CD4-positive, alpha-beta memory T cell (primary cell): ENCODE results near the gene MACROD2. TPM values are rescaled to one million over a fixed set of nuclear protein-coding genes. Genes with fewer than 3 reads are reported as not detected.

Source experiments
- CTCF ChIA-PET: fragments of 350-600 bp; sonication (Branson Sonifier 250); formaldehyde crosslinking; loops from one replicate; lab custom pipeline; 2021; ENCODE audit warnings: inconsistent platforms; ENCODE audit not compliant: partially characterized antibody; lab: Charles Lee
- POLR2A ChIA-PET: fragments of 350-600 bp; sonication (Branson Sonifier 250); formaldehyde crosslinking; loops from one replicate; lab custom pipeline; 2021; ENCODE audit not compliant: partially characterized antibody; lab: Charles Lee
- DNase-seq, 5 donors: peaks; one replicate each; pipeline versions ENCODE4 v3.0.0 to v3.0.0-alpha.2; 2020 to 2022; ENCODE audit warnings: mixed read lengths in 1 of 5
- H3K27ac ChIP-seq: one replicate; pipeline ENCODE4 v1.7.0; 2013; ENCODE audit warnings: low read depth, low read length
- H3K27me3 ChIP-seq: 2 replicates; pipeline ENCODE4 v1.7.0; 2013; ENCODE audit warnings: mild to moderate bottlenecking, low read length, moderate library complexity; ENCODE audit not compliant: insufficient read depth
- H3K36me3 ChIP-seq: 2 replicates; pipeline ENCODE4 v1.7.0; 2013; ENCODE audit warnings: mild to moderate bottlenecking, low read length, moderate library complexity; ENCODE audit not compliant: insufficient read depth
- H3K4me1 ChIP-seq: 2 replicates; pipeline ENCODE4 v1.7.0; 2013; ENCODE audit warnings: mild to moderate bottlenecking, low read length, moderate library complexity; ENCODE audit not compliant: insufficient read depth
- H3K4me3 ChIP-seq, 2 donors: one replicate each; pipeline ENCODE4 v1.7.0; 2013; ENCODE audit warnings: low read length in 2 of 2, mild to moderate bottlenecking in 1 of 2
- H3K9me3 ChIP-seq, 2 donors: one replicate each; pipeline ENCODE4 v1.7.0; 2013; ENCODE audit warnings: low read length in 2 of 2, control low read depth in 1 of 2; ENCODE audit not compliant: control insufficient read depth in 1 of 2
- H3K27ac Mint-ChIP-seq, 7 donors: one replicate each; pipeline ENCODE4 v1.8.0; 2020 to 2021; ENCODE audit warnings: mixed read lengths in 7 of 7, mild to moderate bottlenecking in 6 of 7, inconsistent platforms in 3 of 7, moderate library complexity in 3 of 7
- H3K27me3 Mint-ChIP-seq, 2 donors: one replicate each; pipeline ENCODE4 v1.8.0; 2020 to 2021; ENCODE audit warnings: mixed read lengths in 2 of 2
- H3K36me3 Mint-ChIP-seq, 2 donors: one replicate each; pipeline ENCODE4 v1.8.0; 2020 to 2021; ENCODE audit warnings: mixed read lengths in 2 of 2, inconsistent platforms in 1 of 2, mild to moderate bottlenecking in 1 of 2
- H3K4me1 Mint-ChIP-seq, 4 donors: one replicate each; pipeline ENCODE4 v1.8.0; 2020 to 2021; ENCODE audit warnings: mixed read lengths in 4 of 4, mild to moderate bottlenecking in 1 of 4
- H3K4me3 Mint-ChIP-seq, 8 donors: one replicate each; pipeline ENCODE4 v1.8.0; 2020 to 2021; ENCODE audit warnings: mixed read lengths in 8 of 8, mild to moderate bottlenecking in 7 of 8, moderate library complexity in 6 of 8, inconsistent platforms in 3 of 8
- H3K9me3 Mint-ChIP-seq, 8 donors: one replicate each; pipeline ENCODE4 v1.8.0; 2020 to 2021; ENCODE audit warnings: mixed read lengths in 8 of 8, mild to moderate bottlenecking in 5 of 8, inconsistent platforms in 3 of 8, moderate library complexity in 1 of 8
- intact Hi-C: fragments of 100-400 bp; cut with micrococcal nuclease; formaldehyde crosslinking; loops from one replicate; pipeline ENCODE4 v1.15.1; 2023
- polyA plus RNA-seq, 2 donors: library from polyadenylated mRNA; unstranded; fragments of 300-500 nt; fragmentation: Illumina TruSeq; gene quantifications; one replicate each; pipeline ENCODE4 v1.2.3, GENCODE V29; 2021
- total RNA-seq, 2 experiments: library from RNA; stranded (reverse); gene quantifications; one replicate each; pipeline ENCODE4 v1.2.3, GENCODE V29; 2021

The MACROD2 gene
- total and polyA plus RNA-seq, 4 experiments from 2014 or later = not detected

DNA sequence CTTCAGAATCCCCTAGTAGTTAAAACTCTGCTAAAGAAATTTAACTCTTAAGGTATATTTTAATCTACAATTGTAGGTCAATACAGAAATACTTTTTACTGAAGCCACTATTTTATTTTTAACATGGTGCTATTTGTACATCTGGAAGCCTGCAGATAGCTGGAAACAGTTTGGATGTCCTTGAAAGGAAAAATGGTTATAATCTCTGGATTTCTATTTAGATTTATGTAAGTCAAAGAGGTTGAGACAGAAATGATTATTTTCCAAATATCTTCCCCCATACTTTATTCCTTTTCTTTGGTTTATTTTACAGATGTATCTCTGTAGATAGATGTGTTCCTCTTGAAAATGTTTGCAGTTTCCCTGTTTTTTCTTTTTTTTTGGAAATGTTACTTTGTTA lies 1575.7 kb downstream of the MACROD2 start:
- DNase-seq = no peak
- no peak overlapping the region for H3K4me3 ChIP-seq
- ChIA-PET CTCF (no interaction called here), POLR2A (no interaction called here)
- Mint-ChIP-seq H3K9me3 (peaks cover 0 to 16% (median 3%) of the 10 kb centered on the region in 8 donors), H3K4me3 (no peak overlapping the region), H3K4me1 (no peaks in the 10 kb centered on the region), H3K27ac (no peak overlapping the region), H3K36me3 (no peaks in the 10 kb centered on the region), H3K27me3 (no peaks in the 10 kb centered on the region)
- intact Hi-C loops = no loop called here
- H3K36me3 ChIP-seq = no peaks in the 10 kb centered on the region
- H3K27me3 ChIP-seq = no peaks in the 10 kb centered on the region
- no peaks in the 10 kb centered on the region for H3K4me1 ChIP-seq
- no peaks in the 10 kb centered on the region for H3K9me3 ChIP-seq
- H3K27ac ChIP-seq = no peak overlapping the region

DNA sequence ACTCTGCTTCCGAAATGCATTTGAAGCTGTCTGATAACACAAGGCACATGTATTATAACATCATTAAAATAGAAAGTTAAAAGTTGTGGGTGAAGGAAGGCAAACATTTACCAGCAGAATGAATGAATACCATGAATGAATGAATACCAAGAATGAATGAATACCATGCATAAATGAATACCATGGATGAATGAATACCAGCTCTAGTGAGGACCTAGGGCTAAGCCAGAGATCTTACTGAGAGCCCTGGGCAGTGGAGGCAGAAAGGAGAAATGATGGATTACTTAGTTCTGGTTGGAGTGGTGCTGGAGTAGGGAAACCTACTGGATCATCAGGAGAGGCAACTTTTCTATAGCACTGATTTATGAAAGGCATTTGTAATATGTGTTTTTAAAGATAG lies 1579.9 kb downstream of the MACROD2 start:
- DNase-seq = no peak
- no peak overlapping the region for H3K27ac Mint-ChIP-seq
- POLR2A ChIA-PET = no interaction called here

DNA sequence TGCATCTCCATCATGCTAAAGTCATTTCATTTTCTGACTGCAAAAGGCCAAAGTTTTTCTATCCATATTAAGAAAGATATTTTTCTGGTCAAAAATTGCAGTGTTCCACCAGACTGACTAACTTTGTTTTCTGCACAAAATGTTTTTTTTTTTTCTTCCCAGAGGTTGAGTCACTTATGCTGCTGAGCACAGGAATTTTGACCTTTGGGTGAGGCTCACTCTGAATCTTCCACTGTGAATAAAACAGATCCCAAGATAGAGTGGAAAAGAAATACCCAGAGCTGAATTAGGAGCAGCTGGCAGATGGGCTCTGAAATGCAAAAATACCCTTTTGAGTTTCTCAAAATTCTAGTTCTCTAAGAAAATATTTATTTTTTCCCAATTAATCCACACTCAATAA lies 1581.1 kb downstream of the MACROD2 start:
- Histone ChIP-seq H3K27me3 (no peaks in the 10 kb centered on the region), H3K36me3 (no peaks in the 10 kb centered on the region), H3K4me1 (no peaks in the 10 kb centered on the region), H3K27ac (no peak overlapping the region), H3K9me3 (no peaks in the 10 kb centered on the region), H3K4me3 (no peak overlapping the region)
- no peaks in the 10 kb centered on the region for H3K36me3 Mint-ChIP-seq
- H3K27me3 Mint-ChIP-seq = no peaks in the 10 kb centered on the region
- H3K4me1 Mint-ChIP-seq = no peaks in the 10 kb centered on the region
- POLR2A ChIA-PET = no interaction called here
- H3K27ac Mint-ChIP-seq = no peak overlapping the region
- H3K4me3 Mint-ChIP-seq = no peak overlapping the region
- DNase-seq = no peak
- H3K9me3 Mint-ChIP-seq = peaks cover 1 to 8% (median 5%) of the 10 kb centered on the region in 8 donors
- CTCF ChIA-PET = no interaction called here
- intact Hi-C loops = no loop called here

More for the DNA sequence above, 1579.9 kb downstream of the MACROD2 start:
- Mint-ChIP-seq H3K36me3 (no peaks in the 10 kb centered on the region), H3K27me3 (no peaks in the 10 kb centered on the region), H3K4me3 (no peak overlapping the region), H3K9me3 (peaks cover 0 to 12% (median 4%) of the 10 kb centered on the region in 8 donors), H3K4me1 (no peaks in the 10 kb centered on the region)
- CTCF ChIA-PET = no interaction called here
- H3K4me3 ChIP-seq = no peak overlapping the region
- H3K27ac ChIP-seq = no peak overlapping the region
- no peaks in the 10 kb centered on the region for H3K4me1 ChIP-seq
- intact Hi-C loops = no loop called here
- no peaks in the 10 kb centered on the region for H3K9me3 ChIP-seq
- H3K27me3 ChIP-seq = no peaks in the 10 kb centered on the region
- no peaks in the 10 kb centered on the region for H3K36me3 ChIP-seq

DNA sequence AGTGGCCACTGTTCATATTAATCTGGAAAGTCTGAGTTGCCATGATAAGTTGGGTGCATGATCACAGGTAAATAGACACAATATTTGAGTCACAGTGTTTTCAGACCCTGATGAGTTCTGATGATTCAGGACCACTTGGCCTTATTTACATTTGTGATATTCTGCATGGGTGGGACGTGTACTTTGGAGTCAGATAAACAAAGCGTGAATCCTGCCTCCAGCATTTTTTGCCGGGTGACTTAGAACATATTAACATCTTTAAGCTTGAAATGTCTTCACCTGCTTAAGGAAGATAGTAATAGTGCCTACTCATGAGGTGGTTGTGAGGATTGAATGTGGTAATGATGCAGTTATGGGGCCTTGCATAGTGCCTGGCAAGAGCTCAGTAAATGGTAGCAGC lies 1582.8 kb downstream of the MACROD2 start:
- Mint-ChIP-seq H3K36me3 (no peaks in the 10 kb centered on the region), H3K4me3 (no peak overlapping the region), H3K4me1 (no peaks in the 10 kb centered on the region), H3K27me3 (no peaks in the 10 kb centered on the region), H3K27ac (no peak overlapping the region), H3K9me3 (peaks cover 0 to 10% (median 7%) of the 10 kb centered on the region in 8 donors)
- Histone ChIP-seq H3K27ac (no peak overlapping the region), H3K27me3 (no peaks in the 10 kb centered on the region), H3K36me3 (no peaks in the 10 kb centered on the region), H3K4me3 (no peak overlapping the region), H3K4me1 (no peaks in the 10 kb centered on the region), H3K9me3 (no peaks in the 10 kb centered on the region)
- POLR2A ChIA-PET = no interaction called here
- CTCF ChIA-PET = no interaction called here
- intact Hi-C loops = no loop called here
- no peak for DNase-seq

DNA sequence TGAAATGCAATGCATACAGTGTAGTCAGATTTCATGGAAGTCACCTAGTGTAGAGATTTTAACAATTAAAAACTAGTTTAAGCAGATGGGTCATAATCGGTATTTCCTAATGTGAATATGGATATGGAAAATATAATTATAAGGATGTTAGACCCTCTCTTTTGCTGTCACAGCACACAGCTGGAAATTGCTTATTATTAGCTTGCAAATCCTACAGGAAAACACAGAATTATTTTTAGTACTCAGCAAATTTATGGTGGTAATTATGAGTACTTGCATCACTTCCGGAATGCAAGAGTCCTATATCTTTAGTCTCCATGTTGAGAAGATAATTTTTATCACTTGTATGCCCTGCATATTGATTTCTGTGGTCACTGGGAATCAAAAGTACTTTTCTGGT lies 1584.4 kb downstream of the MACROD2 start:
- H3K9me3 Mint-ChIP-seq = peaks cover 0 to 15% (median 8%) of the 10 kb centered on the region in 8 donors

DNA sequence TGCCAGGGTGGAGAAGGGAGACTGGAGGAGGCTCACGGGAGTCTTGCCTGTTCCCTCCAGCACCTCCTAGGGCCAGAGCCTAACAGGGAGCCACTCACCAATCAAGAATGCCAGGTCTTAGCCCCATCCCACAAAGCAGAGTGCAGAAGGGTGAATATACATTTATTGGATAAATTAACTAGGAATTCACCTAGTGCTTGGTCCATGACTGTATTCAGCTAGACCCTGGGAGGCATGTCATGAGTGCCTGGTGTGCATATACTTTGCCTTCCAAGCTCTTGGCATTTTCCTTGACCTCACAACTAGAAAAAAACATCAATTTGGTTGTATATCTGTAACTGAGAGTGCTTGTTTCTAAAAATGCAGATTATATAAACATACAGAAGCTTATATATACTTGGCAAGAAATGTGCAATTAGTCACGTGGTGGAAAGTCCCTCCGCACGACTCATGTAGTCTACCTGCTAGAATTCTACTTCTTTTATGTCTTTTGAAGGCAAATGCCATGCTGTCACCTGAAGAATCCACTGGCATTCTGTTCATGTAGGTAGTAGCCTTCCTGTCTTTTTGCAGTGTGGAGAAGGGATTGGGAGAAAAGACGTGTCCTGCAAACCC lies 1586.9 kb downstream of the MACROD2 start:
- no peak for DNase-seq
- ChIA-PET CTCF (no interaction called here), POLR2A (no interaction called here)
- Histone ChIP-seq H3K4me1 (no peaks in the 10 kb centered on the region), H3K27ac (no peak overlapping the region), H3K36me3 (no peaks in the 10 kb centered on the region), H3K27me3 (no peaks in the 10 kb centered on the region), H3K4me3 (no peak overlapping the region), H3K9me3 (no peaks in the 10 kb centered on the region)
- Mint-ChIP-seq H3K36me3 (no peaks in the 10 kb centered on the region), H3K4me1 (no peaks in the 10 kb centered on the region), H3K9me3 (peaks cover 4 to 19% (median 8%) of the 10 kb centered on the region in 8 donors), H3K4me3 (no peak overlapping the region), H3K27ac (no peak overlapping the region), H3K27me3 (no peaks in the 10 kb centered on the region)
- intact Hi-C loops = no loop called here

More for the DNA sequence above, 1584.4 kb downstream of the MACROD2 start:
- H3K4me1 Mint-ChIP-seq = no peaks in the 10 kb centered on the region
- ChIA-PET POLR2A (no interaction called here), CTCF (no interaction called here)
- H3K27ac ChIP-seq = no peak overlapping the region
- no peaks in the 10 kb centered on the region for H3K4me1 ChIP-seq
- intact Hi-C loops = no loop called here
- H3K27ac Mint-ChIP-seq = no peak overlapping the region
- no peak overlapping the region for H3K4me3 Mint-ChIP-seq
- no peaks in the 10 kb centered on the region for H3K27me3 ChIP-seq
- H3K27me3 Mint-ChIP-seq = no peaks in the 10 kb centered on the region
- H3K36me3 ChIP-seq = no peaks in the 10 kb centered on the region
- no peaks in the 10 kb centered on the region for H3K9me3 ChIP-seq
- no peak overlapping the region for H3K4me3 ChIP-seq
- no peaks in the 10 kb centered on the region for H3K36me3 Mint-ChIP-seq
- DNase-seq = no peak

DNA sequence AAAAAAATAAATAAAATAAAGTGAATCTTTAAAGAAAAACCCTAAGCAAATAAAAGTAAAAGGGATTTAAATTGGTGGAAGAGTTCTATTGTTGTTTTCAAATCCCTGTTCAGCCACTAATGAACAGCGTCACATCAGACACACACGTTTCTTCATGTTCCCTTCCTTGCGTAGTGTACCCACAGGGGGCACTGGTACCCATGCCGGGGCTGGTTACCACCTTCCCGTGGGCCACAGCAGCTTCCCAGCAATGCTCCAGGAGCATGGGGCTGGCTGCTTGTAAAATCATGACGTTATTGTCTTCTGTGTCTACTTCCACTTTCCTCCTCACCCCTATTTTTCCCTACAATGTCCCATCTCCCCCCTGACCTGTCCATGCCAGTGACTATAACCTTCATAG lies 1589.2 kb downstream of the MACROD2 start:
- Histone ChIP-seq H3K9me3 (no peaks in the 10 kb centered on the region), H3K27ac (no peak overlapping the region), H3K4me3 (no peak overlapping the region), H3K4me1 (no peaks in the 10 kb centered on the region), H3K27me3 (no peaks in the 10 kb centered on the region), H3K36me3 (no peaks in the 10 kb centered on the region)
- no peaks in the 10 kb centered on the region for H3K27me3 Mint-ChIP-seq
- ChIA-PET CTCF (no interaction called here), POLR2A (no interaction called here)
- H3K4me3 Mint-ChIP-seq = no peak overlapping the region
- H3K36me3 Mint-ChIP-seq = no peaks in the 10 kb centered on the region
- H3K4me1 Mint-ChIP-seq = no peaks in the 10 kb centered on the region
- no peak for DNase-seq
- intact Hi-C loops = no loop called here
- H3K27ac Mint-ChIP-seq = no peak overlapping the region
- H3K9me3 Mint-ChIP-seq = peaks cover 0 to 15% (median 7%) of the 10 kb centered on the region in 8 donors
